CD4-positive, alpha-beta T cell treated with Interleukin-17A for 1 hour (primary cell): ENCODE data around the gene MRRF.
"Not testable (repeated sequence)": the region's sequence is repeated elsewhere in the genome, so short reads cannot be mapped to it uniquely, and the experiment has no call there.

Source experiments
- DNase-seq: peaks from one replicate; pipeline ENCODE4 v3.0.0-alpha.2; 2020

MRRF gene

GRCh38 chr9:122363131-122363530 lies 98.4 kb downstream of the MRRF start:
- not testable (repeated sequence) for DNase-seq

- DNase-seq, result no peak
These were observed 99.6 kb downstream of the MRRF start for GRCh38 chr9:122364117-122364782.

- DNase-seq, result no peak
These were observed 100.1 kb downstream of the MRRF start for GRCh38 chr9:122364783-122365150.

GRCh38 chr9:122366074-122366660 lies 101.5 kb downstream of the MRRF start:
- DNase-seq, result no peak

GRCh38 chr9:122367065-122367464 lies 102.4 kb downstream of the MRRF start:
- no peak for DNase-seq

GRCh38 chr9:122367774-122368460 lies 103.2 kb downstream of the MRRF start:
- no peak for DNase-seq

GRCh38 chr9:122368642-122369041 lies 104.0 kb downstream of the MRRF start:
- DNase-seq, result no peak

GRCh38 chr9:122370303-122370702 lies 105.6 kb downstream of the MRRF start:
- DNase-seq, result no peak

- DNase-seq, result peak; percentile 14
These were observed 106.4 kb downstream of the MRRF start, which contains the start of gene PTGS1 for GRCh38 chr9:122370869-122371755. PTGS1 (plus strand) TSS chr9:122371024; CDS start chr9:122371085, 61 bp downstream.

- no peak for DNase-seq
These were observed 107.2 kb downstream of the MRRF start for GRCh38 chr9:122371846-122372245.

GRCh38 chr9:122372856-122373845 lies 108.5 kb downstream of the MRRF start:
- DNase-seq, result no peak

- no peak for DNase-seq
These were observed 110.3 kb downstream of the MRRF start for GRCh38 chr9:122374885-122375420.

GRCh38 chr9:122376796-122377195 lies 112.1 kb downstream of the MRRF start:
- no peak for DNase-seq

- no peak for DNase-seq
These were observed 112.8 kb downstream of the MRRF start for GRCh38 chr9:122377241-122378164.

GRCh38 chr9:122378236-122378635 lies 113.6 kb downstream of the MRRF start:
- DNase-seq, result no peak

GRCh38 chr9:122379340-122379739 lies 114.7 kb downstream of the MRRF start:
- DNase-seq, result no peak

GRCh38 chr9:122380293-122380692 lies 115.6 kb downstream of the MRRF start:
- DNase-seq, result no peak
